Stomach smooth muscle (tissue), 2 donors: ENCODE data around the gene ARHGAP26.

ENCODE experiments used
- H3K27ac ChIP-seq: one replicate; pipeline ENCODE4 v1.7.0; 2013; ENCODE audit warnings: mild to moderate bottlenecking, low read length, inconsistent platforms
- H3K27me3 ChIP-seq, 2 donors: one replicate each; pipeline ENCODE4 v1.7.0; 2013; ENCODE audit warnings: low read length in 2 of 2; ENCODE audit not compliant: insufficient read depth in 2 of 2, control insufficient read depth in 1 of 2
- H3K36me3 ChIP-seq, 2 donors: one replicate each; pipeline ENCODE4 v1.7.0; 2013; ENCODE audit warnings: low read length in 2 of 2; ENCODE audit not compliant: control insufficient read depth in 2 of 2, insufficient read depth in 2 of 2
- H3K4me1 ChIP-seq: one replicate; pipeline ENCODE4 v1.7.0; 2013; ENCODE audit warnings: low read length; ENCODE audit not compliant: control insufficient read depth, insufficient read depth
- H3K4me3 ChIP-seq, 2 donors: one replicate each; pipeline ENCODE4 v1.7.0; 2013; ENCODE audit warnings: low read length in 2 of 2
- H3K9ac ChIP-seq, 2 donors: one replicate each; pipeline ENCODE4 v1.7.0; 2013; ENCODE audit warnings: low read length in 2 of 2, mild to moderate bottlenecking in 1 of 2
- H3K9me3 ChIP-seq, 2 donors: one replicate each; pipeline ENCODE4 v1.7.0; 2013; ENCODE audit warnings: low read length in 2 of 2; ENCODE audit not compliant: control insufficient read depth in 2 of 2
- donor health status: healthy.
- donor health status: Pancreatic carcinoma.

Gene ARHGAP26

DNA sequence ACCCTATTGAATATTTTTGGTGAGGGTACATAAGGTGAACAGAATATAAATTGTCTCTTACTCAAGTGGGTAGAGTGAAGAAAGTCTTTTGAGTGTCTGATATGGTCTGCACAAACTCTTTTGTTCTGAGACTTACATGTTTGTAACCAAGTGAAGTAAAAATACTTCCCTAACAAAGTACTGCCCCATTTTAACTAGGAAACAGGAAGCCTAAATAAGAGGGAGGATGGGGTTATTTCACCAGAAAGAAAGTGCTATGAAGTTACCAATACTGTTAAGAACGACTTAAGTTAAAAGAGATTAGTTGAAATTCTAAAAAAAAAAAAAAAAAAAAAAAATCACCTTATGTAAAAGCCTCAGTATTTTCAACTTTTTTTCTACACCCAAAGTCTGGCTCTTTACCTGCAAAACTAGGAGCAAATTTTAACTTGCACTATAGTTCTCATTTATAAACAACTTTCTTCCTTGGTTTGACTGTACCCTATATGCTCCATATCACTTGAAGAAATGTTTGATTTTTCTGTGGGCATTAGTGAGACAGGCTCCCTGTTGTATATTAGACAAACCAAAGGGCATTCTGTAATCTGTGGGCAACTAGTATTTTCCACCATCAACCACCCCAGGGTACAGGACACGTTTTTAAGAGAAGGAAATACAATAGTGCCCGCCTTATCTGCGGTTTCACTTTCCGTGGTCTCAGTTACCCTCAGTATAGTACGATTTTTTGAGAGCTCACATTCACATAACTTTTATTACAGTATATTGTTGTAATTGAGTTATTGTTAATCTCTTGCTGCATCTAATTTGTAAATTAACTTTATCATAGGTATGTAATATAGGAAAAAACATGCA, 505.6 kb downstream of the ARHGAP26 start:
- Histone ChIP-seq H3K4me1 (no peaks in the 10 kb centered on the region), H3K9me3 (no peaks in the 10 kb centered on the region), H3K36me3 (no peaks in the 10 kb centered on the region), H3K27ac (no peak overlapping the region), H3K4me3 (no peak overlapping the region), H3K27me3 (no peaks in the 10 kb centered on the region), H3K9ac (no peak overlapping the region)

DNA sequence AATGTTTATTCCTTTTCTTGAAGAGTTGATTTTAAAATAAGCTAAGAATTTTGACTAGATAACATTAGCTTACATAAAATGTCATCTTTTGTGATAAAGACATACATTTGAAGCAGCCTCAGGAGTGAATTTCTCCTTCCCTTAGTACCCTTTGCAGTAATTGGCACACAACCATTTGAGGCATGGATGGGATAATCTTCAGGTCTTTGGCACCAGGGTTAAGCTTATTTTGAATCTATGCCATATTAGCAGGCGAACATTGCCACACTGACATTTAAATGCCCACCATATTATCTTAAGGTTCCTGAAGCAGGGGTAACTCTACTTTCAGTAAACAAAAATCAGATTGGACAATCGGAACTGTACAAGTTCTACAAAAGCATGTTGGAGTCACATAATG, 507.4 kb downstream of the ARHGAP26 start:
- H3K36me3 ChIP-seq, result peaks cover 2 to 6% of the 10 kb centered on the region in 2 donors

More for the DNA sequence above, 507.4 kb downstream of the ARHGAP26 start:
- Histone ChIP-seq H3K27ac (no peak overlapping the region), H3K9ac (no peak overlapping the region), H3K9me3 (no peaks in the 10 kb centered on the region), H3K4me1 (no peaks in the 10 kb centered on the region), H3K27me3 (no peaks in the 10 kb centered on the region), H3K4me3 (no peak overlapping the region)
